DOHH2 (cell line): Measurements from ENCODE around the gene FBXO27.

Experiments
- CTCF ChIP-seq: fragments of 200-600 bp; sonication (generic); IDR thresholded peaks from one replicate; pipeline ENCODE4 v1.5.1; 2014; ENCODE audit warnings: antibody characterized with exemption, mild to moderate bottlenecking, low read depth, low read length; ENCODE audit not compliant: poor library complexity, severe bottlenecking
- EZH2phosphoT487 ChIP-seq: fragments of 200-600 bp; sonication (generic); IDR thresholded peaks from 2 replicates; pipeline ENCODE4 v1.6.1; 2017; ENCODE audit warnings: borderline replicate concordance, mild to moderate bottlenecking, antibody characterized with exemption, low read length, moderate library complexity, mixed read lengths

GRCh38 chr19:39052243-39052746 is 19.9 kb upstream of the FBXO27 start:
- TF ChIP-seq CTCF (peak; percentile 96), EZH2phosphoT487 (no peak)
